Measurements from ENCODE around the gene CRABP2. TPM values are rescaled to one million over a fixed set of nuclear protein-coding genes. Genes with fewer than 3 reads are reported as not detected.
A peak's percentile ranks its signal among the peaks of the same experiment; 100 is the strongest.

CRABP2 gene
- total and polyA plus RNA-seq, 2 of the 13 experiments (the other 11 are each of a cell fraction or from before 2014, with no cell fraction given), result 0.40 to 0.60 TPM

DNA sequence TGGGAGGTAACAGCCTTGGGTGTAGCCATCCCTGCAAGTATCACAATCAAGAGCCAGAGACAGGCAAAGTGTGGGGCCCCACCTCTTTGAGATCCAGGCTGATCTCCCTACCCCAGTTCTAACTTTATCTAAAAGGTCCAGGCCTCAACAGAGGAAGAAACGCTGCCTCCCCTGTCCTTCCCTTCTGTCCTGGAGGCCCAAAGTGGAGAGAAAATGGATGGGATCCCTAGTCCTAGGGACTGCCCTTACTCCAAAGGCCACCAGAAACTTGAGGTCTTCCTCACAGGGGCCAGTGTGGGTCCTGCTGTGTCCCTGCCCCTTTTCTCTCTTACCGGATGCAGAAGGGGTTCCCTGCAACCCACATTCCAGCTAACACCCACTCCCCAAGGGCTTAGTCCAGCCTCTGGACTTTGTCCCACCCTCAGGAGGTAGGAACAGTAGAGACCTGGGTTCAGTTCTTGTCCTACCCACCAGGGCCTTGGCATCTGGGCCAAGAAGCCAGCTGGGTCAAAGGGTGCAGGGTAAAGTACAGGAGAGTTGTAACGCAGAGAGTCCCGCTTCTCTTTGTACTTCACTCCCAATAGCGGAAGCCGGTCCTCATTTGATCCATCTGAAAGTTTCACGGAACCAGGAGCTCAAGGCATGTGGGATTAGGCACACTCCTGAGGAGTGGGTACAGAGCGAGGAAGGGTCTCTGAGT is 44.2 kb upstream of the CRABP2 start (continued):
- TF ChIP-seq, protein P1, sequence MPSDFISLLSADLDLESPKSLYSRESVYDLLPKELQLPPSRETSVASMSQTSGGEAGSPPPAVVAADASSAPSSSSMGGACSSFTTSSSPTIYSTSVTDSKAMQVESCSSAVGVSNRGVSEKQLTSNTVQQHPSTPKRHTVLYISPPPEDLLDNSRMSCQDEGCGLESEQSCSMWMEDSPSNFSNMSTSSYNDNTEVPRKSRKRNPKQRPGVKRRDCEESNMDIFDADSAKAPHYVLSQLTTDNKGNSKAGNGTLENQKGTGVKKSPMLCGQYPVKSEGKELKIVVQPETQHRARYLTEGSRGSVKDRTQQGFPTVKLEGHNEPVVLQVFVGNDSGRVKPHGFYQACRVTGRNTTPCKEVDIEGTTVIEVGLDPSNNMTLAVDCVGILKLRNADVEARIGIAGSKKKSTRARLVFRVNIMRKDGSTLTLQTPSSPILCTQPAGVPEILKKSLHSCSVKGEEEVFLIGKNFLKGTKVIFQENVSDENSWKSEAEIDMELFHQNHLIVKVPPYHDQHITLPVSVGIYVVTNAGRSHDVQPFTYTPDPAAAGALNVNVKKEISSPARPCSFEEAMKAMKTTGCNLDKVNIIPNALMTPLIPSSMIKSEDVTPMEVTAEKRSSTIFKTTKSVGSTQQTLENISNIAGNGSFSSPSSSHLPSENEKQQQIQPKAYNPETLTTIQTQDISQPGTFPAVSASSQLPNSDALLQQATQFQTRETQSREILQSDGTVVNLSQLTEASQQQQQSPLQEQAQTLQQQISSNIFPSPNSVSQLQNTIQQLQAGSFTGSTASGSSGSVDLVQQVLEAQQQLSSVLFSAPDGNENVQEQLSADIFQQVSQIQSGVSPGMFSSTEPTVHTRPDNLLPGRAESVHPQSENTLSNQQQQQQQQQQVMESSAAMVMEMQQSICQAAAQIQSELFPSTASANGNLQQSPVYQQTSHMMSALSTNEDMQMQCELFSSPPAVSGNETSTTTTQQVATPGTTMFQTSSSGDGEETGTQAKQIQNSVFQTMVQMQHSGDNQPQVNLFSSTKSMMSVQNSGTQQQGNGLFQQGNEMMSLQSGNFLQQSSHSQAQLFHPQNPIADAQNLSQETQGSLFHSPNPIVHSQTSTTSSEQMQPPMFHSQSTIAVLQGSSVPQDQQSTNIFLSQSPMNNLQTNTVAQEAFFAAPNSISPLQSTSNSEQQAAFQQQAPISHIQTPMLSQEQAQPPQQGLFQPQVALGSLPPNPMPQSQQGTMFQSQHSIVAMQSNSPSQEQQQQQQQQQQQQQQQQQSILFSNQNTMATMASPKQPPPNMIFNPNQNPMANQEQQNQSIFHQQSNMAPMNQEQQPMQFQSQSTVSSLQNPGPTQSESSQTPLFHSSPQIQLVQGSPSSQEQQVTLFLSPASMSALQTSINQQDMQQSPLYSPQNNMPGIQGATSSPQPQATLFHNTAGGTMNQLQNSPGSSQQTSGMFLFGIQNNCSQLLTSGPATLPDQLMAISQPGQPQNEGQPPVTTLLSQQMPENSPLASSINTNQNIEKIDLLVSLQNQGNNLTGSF (CRISPR knock-in tag; IDR thresholded peaks at IDR 0.05), result no peak
- peak; percentile 70; the same call in 1 of the 2 replicates for TF ChIP-seq YEATS4 (CRISPR knock-in tag; IDR thresholded peaks at IDR 0.05; ENCODE audit: borderline replicate concordance)
- TF ChIP-seq ZNF143 (CRISPR knock-in tag; IDR thresholded peaks at IDR 0.05), result 0 out of 2 replicates have a peak, but pooled peaks have one; percentile 43
- TF ChIP-seq EED (CRISPR knock-in tag; IDR thresholded peaks at IDR 0.05), result no peak
- TF ChIP-seq ZBTB34 (CRISPR knock-in tag; IDR thresholded peaks at IDR 0.05), result no peak
- no peak for TF ChIP-seq AKNA (CRISPR knock-in tag; IDR thresholded peaks at IDR 0.05; ENCODE audit: borderline replicate concordance)
- no peak for TF ChIP-seq MTA3 (CRISPR knock-in tag; IDR thresholded peaks at IDR 0.05)
- no peak for TF ChIP-seq CREBL2 (CRISPR knock-in tag; IDR thresholded peaks at IDR 0.05; ENCODE audit: borderline replicate concordance)
- TF ChIP-seq, protein P2, sequence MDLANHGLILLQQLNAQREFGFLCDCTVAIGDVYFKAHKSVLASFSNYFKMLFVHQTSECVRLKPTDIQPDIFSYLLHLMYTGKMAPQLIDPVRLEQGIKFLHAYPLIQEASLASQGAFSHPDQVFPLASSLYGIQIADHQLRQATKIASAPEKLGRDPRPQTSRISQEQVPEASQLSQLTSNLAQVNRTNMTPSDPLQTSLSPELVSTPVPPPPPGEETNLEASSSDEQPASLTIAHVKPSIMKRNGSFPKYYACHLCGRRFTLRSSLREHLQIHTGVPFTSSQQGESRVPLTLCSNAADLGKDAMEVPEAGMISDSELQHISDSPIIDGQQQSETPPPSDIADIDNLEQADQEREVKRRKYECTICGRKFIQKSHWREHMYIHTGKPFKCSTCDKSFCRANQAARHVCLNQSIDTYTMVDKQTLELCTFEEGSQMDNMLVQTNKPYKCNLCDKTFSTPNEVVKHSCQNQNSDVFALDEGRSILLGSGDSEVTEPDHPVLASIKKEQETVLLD (CRISPR knock-in tag; IDR thresholded peaks at IDR 0.05; ENCODE audit: low read depth), result no peak
- TF ChIP-seq SP5 (CRISPR knock-in tag; IDR thresholded peaks at IDR 0.05; ENCODE audit: borderline replicate concordance, low read depth), result no peak
- TF ChIP-seq KLF16 (CRISPR knock-in tag; IDR thresholded peaks at IDR 0.05), result no peak; a peak in 1 of 4 replicates
- no peak for TF ChIP-seq ZNF414 (CRISPR knock-in tag; IDR thresholded peaks at IDR 0.05)
- TF ChIP-seq, protein P3, sequence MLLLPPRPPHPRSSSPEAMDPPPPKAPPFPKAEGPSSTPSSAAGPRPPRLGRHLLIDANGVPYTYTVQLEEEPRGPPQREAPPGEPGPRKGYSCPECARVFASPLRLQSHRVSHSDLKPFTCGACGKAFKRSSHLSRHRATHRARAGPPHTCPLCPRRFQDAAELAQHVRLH (CRISPR knock-in tag; IDR thresholded peaks at IDR 0.05; ENCODE audit: borderline replicate concordance, low read depth), result 0 out of 2 replicates have a peak, but pooled peaks have one; percentile 10
